ENCODE measurements around the gene ATRIP. TPM values are rescaled to one million over a fixed set of nuclear protein-coding genes. Genes with fewer than 3 reads are reported as not detected.

Gene ATRIP
- polyA plus RNA-seq, 1 of the 3 experiments (the other 2 are of a cell fraction): 5.6 TPM

GRCh38 chr3:48432411-48433371, 13.8 kb upstream of the ATRIP start:
- Histone ChIP-seq H3K36me3 (replicated peaks in 1 of 2; ENCODE audit: control insufficient read depth in 1 of 2, insufficient read depth in 2 of 2, low read length in 1 of 2) (peaks cover 4 to 25% of the 10 kb centered on the region in 2 experiments), H3K27ac (ENCODE audit: low read depth in 2 of 2, low read length in 1 of 2) (peak overlapping the region in 1 of 2 experiments; percentile 19; a peak in 1 of 4 replicates), H3K9ac (no peak overlapping the region), H3K9me3 (no peaks in the 10 kb centered on the region), H3K79me2 (ENCODE audit: insufficient read depth) (peaks cover 9% of the 10 kb centered on the region), H3K4me3 (ENCODE audit: low read depth in 2 of 2, low read length in 1 of 2) (no peak overlapping the region), H3K4me2 (no peak overlapping the region), H3K27me3 (ENCODE audit: insufficient read depth) (no peaks in the 10 kb centered on the region), H3K4me1 (ENCODE audit: control insufficient read depth in 1 of 2, insufficient read depth in 2 of 2, low read depth in 1 of 2, low read length in 1 of 2) (peaks cover 3 to 21% of the 10 kb centered on the region in 2 experiments; a peak in 1 of 4 replicates), H2AFZ (ENCODE audit: low read depth) (no peak overlapping the region), H3K9me2 (no peaks in the 10 kb centered on the region), H3F3A (replicated peaks; ENCODE audit: insufficient read depth) (no peaks in the 10 kb centered on the region), H4K20me1 (ENCODE audit: insufficient read depth) (0 out of 2 replicates have a peak, but pooled peaks cover 5% of the 10 kb centered on the region)
- peak; percentile 19 for DNase-seq
- WGBS (ENCODE audit: low lambda C conversion rate): 96% methylated on average over 7 of the region's 16 CpGs
- CTCF ChIA-PET: interaction anchor here (0.6 to 13.2 kb wide), 10 partner anchors 11 to 245 kb away, joined by 3 to 399 read pairs (median 7); partner anchors contain the start of gene ATRIP
- TF ChIP-seq REST (IDR thresholded peaks at IDR 0.05; ENCODE audit: low read depth, low read length) (no peak), GABPA (IDR thresholded peaks at IDR 0.05; ENCODE audit: low read depth) (no peak), TEAD4 (IDR thresholded peaks at IDR 0.05; ENCODE audit: borderline replicate concordance, insufficient read depth) (no peak), NFIC (IDR thresholded peaks at IDR 0.05; ENCODE audit: borderline replicate concordance) (no peak), RXRA (IDR thresholded peaks at IDR 0.05; ENCODE audit: borderline replicate concordance, low read depth) (no peak), POLR2AphosphoS5 (IDR thresholded peaks at IDR 0.05; ENCODE audit: low read depth, low read length) (no peak), RCOR1 (IDR thresholded peaks at IDR 0.05; ENCODE audit: low read length) (no peak), EP300 (IDR thresholded peaks at IDR 0.05; ENCODE audit: borderline replicate concordance in 1 of 2, low read depth in 1 of 2, low read length in 1 of 2) (no peak), RFX5 (IDR thresholded peaks at IDR 0.05; ENCODE audit: low read length) (no peak), TAF1 (IDR thresholded peaks at IDR 0.05; ENCODE audit: borderline replicate concordance, low read depth, low read length) (no peak)
- POLR2A ChIA-PET: interaction anchor here (0.7 kb wide), 1 partner anchor 32 kb away, joined by 3 read pairs; no protein-coding TSS in a partner anchor
